Stimulated activated CD4-positive, alpha-beta T cell treated with anti-CD3 and anti-CD28 coated beads, Interleukin-15, amount 100 ng/mL, for 1 hour (primary cell): Measurements from ENCODE around the gene CTCFL.
"Not testable (repeated sequence)": the region's sequence is repeated elsewhere in the genome, so short reads cannot be mapped to it uniquely, and the experiment has no call there.

Source experiments
- DNase-seq, 2 donors: peaks; one replicate each; pipeline ENCODE4 v3.0.0-alpha.2; 2020; ENCODE audit warnings: low read depth in 1 of 2, low spot score in 1 of 2

Gene CTCFL

DNA sequence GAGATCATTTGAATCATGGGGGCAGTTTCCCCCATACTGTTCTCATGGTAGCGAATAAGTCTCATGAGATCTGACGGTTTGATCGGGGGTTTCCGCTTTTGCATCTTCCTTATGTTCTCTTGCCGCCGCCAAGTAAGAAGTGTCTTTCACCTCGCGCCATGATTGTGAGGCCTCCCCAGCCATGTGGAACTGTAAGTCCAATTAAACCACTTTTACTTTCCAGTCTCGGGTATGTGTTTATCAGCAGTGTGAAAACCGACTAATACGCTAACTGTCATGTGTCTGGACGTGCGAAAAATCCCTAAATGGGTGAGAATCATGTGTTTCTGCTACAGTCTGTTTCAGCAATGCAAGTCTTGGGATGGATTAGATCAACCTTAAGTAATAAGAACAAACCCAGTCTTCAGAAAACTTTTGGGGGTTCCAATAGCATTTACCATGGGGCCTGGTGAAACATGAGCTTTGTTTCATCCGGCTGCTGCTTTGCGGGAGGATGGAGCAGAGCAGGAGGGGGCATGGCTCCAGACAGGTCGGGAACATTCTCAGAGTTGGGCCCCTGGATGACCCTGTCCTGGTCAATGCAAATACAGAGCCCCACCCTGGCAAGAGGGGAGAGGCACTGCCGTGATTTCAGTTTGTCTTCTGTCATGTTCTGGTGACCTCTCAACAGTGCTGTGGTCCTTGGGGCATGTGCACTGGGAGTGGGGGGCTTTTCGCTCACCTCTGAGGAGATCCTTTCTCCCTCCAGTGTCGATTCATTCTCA lies 41.5 kb downstream of the CTCFL start:
- no peak for DNase-seq

DNA sequence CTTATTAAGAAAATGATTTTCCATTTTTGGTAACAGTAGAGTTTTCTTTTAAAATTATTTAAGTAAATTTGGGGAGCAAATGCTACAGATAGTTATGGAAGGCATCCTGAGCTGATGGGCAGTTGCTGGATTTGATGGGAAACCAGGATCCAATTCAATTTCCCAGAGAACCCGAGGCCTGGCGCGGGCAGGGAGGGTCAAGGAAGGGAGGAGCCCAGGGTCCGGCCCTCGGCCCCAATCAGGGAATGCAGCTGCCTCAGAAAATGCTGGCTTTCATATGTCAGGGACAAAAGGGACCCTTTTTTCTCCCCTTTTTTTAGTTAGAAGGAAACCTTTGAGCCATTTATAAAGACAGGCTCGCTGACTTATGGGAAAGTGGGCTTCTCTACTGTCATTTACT lies 42.1 kb downstream of the CTCFL start:
- no peak for DNase-seq

DNA sequence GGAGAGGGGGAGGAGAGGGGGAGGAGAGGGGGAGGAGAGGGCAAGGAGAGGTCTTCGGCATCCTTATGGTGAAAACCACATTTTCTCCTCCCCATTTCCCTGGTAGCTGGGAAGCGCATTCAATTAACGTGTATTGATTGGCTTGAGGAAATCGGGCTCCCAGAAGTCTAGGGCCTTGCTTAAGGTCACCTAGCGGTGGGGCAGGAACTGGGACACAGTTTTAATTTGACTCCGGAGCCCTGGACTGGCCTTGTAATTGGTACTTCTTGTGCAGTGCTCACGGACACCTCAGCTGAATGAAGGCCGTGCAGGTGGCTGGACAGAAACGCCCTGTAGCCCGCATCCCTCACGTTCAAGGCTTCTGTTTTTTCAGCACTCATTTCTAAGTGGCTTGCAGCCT lies 42.8 kb downstream of the CTCFL start:
- no peak for DNase-seq

DNA sequence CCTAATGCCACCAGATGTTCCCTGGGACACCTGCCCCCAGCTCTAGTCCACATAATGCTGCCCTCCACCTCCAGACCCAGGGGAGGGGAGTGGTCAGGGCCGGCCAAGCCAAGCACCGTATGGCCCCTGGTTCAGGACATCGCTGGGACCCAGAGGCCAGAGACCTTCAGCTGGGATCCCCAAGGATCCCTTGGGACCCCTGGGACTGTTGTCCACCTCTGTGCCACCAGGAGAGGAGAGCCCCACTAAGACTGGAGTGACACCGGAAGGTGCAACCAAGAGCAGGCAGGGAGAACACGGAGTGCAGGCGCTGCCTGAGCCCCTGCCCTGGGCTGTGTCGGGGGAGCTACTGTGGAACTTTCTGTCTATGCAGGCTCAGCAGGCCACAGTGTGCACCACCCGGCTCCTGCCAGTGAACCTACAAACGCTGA lies 43.6 kb downstream of the CTCFL start:
- DNase-seq, result no peak

DNA sequence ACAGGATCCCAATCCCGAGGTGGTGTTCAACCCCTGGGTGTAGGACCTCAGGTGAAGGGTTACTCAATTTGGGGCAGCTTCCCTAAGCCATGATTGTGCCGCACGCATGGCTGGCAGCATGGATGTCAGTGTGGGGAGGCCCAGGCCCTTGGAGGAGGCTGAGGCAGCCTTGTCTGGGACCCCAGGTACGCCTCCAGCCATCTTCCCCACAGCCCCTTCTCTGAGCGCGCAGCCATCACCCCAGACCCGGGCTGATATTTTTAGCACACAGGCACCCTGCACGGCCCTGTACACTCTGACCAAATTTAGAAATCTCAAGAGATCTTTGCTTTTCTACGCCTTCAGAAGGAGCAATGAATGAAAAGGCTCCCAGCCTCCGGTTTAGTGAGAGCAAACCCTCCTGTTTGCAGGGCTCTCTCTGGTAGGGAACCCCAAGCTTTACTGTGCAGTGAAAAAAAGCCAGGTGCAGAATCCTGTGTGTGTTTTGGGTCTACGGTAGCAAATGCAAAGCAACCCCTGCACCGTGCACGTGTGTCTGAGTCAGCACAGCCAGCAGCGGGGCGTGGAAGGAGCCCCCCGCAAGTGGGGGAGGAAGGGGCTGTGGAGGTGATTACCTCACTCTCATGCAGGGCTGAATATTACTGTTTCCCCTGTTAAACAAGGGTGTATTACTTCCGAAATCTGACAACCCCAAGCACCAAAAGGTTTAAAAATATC lies 44.3 kb downstream of the CTCFL start:
- no peak for DNase-seq

DNA sequence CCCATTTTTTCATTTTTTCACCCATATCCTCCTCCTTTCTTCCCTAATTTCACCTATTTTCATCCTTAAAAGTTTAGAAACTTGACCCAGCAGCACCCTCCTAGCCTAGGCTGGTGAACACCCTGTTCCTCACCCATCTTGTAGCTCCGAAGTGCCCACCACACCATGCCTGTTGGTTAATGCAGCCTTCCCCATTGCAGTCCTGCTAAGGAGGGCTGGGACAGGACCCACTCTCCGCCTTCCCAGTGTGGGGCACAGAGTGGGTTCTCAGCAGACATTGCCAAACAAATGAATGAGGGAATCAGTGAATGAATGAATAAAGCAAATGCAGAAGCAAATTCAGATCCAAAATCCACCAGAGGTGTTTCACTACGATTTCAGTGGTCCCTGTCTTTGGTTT lies 45.7 kb downstream of the CTCFL start:
- no peak for DNase-seq

DNA sequence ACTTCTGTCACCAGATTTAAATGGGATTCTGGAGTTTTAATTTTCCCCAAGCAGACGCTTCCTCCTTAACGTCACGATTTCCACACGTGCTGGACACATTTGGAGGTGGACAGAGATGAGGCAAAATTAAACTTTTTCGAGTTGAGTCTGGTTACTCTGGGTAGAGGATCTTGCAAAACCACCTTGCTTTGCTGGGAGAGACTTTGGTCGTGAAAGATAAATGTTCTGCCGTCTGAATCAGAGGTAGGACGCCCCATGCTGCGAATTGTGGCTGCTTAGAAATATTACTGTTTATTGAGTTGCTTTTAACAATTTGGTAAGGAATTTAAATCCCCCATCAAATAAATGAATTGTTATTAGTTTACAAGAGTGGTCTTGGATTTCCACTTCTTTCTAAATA lies 46.8 kb downstream of the CTCFL start:
- no peak for DNase-seq

DNA sequence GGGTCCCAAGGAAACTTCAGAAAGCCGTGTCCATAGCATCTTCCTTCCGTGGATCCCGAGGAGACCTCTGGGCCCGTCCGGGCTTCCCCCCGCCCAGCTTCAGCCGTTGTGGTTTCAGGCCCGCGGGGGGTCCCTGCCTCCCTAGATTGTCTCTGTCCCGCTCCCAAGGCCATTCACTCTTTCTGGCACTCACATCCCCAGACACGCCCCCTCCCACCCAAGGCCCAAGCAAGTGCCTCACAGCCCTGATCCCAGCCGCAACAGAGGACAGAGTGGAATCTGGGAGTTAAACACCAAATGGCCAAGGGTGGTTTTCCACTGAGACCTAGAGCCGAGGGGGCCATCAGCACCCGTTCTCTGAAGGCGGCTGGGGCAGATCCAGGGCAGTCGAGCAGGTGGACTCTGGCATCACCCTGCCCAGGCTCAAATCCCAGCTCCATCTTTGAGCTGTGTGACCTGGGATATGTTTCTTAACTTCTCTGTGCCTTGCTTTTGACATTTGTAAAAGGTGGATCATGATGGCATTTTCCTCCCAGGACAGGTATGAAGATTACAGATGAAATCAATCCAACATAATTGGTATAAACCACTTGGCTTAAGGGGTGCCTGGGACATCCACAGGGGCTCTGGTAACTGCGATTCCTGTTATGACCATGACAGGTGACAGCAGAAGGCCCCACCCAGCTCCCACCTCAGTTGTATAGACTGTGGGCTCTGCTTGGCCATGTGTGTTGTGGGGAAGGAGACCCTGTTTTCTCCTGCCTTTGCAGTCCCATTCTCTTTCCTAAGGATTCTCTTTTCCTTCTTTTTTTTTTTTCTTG lies 48.1 kb downstream of the CTCFL start:
- no peak for DNase-seq

DNA sequence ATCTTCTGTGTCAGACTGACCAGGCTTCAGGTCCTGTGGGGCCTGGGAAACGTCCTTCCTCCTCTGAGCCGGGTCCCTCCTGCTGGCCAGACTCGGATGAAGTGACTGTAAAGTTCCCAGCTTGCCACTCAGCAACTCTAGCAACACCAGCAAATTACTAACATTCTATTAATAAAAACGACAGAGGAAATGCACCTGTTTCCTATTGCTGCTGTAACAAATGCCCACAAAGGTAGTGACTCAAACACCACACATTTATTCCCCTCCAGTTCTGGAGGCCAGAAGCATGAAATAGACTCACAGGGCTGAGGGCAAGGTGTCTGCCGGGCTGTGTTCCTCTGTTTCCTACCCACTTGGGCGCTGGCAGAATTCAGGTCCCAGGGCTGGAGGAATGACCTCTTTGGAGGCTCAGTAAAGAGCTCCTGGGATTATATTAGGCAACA lies 48.8 kb downstream of the CTCFL start:
- no peak for DNase-seq

DNA sequence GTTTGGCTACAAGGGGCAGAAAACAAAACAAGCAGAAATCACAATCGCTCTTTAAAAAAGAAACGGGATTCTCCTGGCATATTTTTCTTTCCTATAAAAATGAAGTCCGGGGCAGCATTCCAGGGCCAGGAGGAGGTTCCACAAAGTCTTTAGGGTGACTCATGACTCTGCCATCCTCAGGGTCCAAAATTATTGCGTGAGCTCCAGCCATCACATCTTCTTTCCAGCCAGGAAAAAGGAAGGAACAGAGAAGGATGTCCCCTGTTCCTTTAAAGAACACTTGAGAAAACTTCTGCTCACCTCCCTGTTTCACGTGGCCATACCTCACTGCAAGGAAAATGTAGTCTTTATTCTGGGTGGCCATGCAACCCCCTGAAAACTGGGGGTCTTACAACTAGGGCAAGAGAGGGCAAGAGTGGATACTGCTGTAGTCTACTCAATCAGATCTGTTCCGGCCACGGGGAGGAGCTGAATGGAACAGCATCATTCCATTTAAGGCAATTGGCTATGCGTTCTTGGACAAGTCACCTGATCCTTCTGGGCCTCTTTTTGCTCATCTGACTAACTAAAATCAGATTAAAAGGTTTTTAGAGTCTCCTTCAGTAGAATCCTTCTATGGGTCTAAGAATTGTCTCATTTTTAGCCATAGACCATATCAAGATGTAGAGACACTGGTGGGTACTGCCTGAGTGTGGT lies 49.4 kb downstream of the CTCFL start:
- DNase-seq, result no peak

DNA sequence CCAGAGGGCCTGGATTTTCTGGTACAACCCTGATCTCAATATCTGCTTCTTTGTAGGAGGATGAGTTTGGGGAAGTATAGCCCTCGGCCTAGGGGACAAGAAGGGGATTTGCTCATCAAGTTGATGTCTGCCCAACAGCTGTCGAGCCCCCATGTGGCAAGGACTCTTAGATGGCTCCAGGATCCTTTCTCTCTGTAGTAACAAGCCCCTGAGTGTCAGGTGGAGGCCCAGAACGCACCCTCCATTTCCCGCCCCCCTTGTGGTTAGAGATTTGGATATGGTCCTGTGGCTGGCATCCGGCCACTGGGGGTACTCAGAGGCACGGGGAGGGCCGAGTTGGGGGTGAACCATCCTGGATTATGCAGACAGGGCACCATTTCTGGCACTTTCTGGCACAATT lies 50.1 kb downstream of the CTCFL start:
- DNase-seq, result no peak

DNA sequence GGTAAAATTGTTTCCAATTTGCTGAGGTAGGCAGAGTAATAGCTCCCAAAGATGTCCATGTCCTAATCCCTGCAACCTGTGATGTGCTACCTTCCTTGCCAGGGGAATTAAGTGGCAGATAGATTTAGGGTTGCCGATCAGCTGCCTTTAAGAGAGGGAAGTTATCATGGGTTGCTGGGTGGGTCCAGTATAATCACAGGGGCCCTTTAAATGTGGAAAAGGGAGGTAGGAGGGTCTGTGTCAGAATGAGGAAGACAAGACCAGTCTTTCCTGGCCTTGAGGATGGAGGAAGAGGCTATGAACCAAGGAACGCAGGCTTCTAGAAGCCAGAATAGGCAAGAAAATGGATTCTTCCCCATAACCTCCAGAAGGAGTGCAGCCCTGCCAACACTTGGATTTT lies 50.7 kb downstream of the CTCFL start:
- no peak for DNase-seq

DNA sequence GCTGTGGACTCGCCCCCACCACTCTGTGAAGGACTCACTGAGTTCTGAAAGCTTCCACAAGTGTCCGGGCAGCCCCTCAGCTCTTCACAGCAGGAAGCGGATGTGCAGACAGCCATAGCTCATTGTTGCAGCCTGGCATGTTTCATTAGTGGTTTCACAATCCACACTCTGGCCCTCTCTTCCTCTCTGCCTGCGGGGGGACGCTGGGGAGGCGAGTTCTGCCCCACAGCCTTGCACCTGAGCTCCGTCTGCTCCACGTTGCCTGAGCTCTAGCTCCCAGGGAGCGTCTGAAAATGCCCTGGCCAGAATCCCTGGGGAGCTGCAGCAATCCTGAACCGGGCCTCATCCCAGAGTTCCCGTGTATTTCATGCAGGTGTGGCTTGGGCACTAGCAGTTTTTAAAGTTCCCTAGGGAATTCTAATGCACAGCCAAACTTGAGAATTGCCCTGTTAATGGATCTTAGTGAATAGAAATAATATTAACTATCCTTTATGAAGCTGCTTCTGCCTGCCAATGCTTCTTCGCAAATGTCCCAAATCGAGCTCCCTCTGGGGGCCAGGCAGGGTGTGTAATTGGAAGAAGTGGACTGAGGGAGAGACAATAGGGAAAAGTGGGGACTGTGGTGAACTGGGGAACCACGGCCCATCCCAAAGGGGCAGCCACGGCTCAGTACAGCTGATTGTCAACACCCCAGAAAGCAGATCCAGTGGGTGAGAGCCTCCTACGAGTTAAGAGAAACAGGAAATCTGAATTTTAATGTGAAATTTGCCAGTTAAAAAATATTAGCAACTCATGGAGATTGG lies 51.5 kb downstream of the CTCFL start:
- DNase-seq, result no peak

DNA sequence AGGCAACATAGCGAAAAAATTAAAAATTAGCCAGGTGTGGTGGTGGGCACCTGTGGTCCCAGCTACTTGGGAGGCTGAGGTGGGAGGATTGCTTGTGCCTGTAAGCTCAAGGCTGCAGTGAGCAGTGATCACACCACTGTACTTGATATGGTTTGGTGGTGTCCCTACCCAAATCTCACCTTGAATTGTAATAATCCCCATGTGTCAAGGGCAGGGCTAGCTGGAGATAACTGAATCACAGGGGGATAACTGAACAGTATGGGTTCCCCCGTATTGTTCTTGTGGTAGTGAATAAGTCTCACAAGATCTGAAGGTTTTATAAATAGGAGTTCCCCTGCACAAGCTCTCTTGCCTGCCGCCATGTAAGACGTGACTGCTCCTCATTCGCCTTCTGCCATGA lies 52.5 kb downstream of the CTCFL start:
- not testable (repeated sequence) for DNase-seq

DNA sequence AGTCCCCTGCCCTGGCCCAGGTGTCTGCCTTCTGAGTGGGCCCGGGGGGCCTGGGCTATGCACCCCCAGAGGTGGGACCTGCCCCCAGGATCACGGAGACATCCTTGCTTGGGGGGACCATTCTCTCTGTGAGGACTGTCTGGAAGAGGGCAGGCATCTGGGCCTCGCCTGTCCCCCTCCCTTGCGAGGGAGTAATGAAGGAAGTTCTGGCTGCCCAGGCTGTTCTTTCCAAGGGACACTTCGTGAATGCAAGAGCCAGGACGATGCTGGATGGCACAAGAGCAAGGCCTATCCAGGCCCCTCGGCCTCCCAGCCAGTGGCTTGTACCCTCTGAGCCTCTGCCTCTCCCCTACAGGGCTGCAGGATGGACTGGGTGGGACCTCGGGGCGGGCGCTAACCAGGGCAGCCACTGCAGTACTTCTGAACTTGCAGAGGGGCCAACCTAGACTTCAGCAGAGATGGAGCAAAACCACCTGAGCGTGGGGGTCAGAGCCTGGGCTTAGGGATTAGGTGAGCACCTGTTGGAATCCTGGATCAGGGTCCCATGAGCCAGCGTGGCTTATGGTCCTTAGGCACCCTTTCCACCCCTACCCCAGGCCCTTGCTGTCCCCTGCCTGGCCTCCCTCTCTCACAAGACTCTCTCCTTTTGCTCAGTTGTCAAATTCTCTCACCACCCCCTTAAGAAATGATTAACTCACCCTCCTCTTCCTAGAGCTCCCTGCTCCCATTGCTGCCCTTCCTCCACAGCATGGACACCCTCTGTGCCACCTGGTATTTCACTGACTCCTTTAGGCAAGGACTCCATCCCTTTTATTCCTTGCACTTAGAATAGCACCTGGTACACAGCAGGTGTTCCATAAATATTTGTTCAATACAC lies 53.2 kb downstream of the CTCFL start:
- no peak for DNase-seq

DNA sequence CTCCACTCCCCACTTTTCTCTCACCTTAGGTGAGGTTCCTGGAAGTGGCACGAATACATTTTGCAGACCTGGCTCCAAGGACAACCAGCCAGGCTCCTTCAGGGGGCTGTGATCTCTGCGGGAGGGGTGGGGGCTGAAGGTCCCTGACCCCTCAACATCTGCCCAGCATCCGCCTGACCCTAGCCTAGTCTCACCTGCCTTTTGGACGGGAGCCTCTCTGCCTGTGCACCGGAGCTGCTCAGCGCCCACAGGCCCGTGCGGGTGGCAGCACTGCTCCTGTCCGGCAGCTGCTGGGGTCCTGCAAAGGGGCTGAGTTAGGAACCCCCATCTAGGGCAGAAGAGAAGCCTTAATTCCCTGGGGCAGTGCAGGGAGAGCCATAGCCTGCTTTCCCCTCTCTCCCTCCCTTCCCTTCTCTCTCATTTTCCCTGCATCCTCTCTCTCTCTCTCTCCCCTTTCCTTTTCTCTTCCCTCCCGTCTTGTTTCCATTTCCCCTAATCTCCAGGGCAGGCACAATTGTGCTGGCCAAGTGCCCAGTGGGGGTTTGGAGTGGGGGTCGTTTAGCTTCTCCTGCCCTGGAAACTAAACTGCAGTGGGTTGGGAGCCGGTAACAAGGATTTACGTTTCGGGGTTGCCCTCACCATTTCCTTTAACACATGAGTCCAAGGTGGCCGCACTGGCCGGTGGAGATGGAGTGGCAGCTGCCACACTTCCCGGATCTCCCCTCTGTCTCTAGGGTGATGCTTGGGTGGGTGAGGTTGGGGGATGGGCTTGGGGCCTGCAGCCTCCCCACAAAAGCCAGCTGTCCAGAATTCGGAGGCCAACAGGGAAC lies 54.1 kb downstream of the CTCFL start:
- DNase-seq, result no peak

DNA sequence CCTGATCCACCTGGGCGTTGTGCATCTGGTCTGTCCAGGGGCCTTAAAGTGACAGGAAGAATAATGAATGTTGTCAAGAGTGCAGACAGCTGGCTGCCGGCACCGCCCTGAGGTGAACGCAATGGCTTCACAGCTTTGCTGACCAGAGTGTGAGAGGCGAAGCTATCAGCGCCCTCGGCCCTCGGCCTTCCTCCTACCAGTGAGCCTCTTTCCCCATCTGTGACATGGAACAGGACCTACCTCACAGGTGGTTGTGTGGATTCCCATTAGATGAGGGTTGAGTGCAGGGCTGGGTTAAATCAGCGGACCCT lies 54.8 kb downstream of the CTCFL start:
- DNase-seq, result no peak

DNA sequence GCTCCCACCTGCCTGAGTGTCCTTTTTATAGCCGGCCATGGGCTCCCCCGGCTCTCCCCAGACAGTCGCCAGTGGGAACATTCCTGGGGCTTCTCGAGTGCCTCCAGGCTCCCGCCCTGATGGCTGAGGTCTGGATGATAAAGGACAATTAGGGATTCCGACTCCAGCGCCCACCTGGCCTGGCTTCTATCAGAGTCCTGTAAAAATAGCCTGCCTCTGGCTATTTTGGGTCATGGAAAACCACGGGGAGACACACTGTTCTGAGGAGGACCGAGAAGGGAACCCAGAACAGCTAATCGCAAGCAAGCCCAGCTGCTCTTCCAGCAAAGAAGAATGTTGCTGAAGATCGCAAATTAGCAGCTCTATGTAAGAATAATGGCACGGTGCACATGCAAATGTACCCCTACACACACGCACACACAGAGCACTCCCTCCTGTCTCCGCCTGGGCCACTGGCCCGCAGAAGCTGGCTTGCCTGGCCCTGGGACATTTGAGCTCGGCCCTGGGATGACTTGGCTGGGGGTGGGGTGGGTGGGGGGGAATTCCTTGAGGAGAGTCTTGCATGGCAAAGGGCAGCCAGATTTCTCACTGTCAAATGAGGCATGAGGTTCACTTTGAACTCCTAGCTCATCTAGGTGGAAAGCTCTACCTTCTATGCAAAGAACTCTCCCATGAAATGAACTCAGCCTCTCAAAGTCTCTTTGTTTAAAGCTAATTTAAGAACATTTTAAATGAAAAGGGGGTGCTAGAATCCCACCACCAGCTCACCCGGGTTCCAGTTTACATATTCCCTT lies 55.3 kb downstream of the CTCFL start:
- no peak for DNase-seq
